HepG2 (cell line): ENCODE data around the gene AMDHD1. TPM values are rescaled to one million over a fixed set of nuclear protein-coding genes. Genes with fewer than 3 reads are reported as not detected.

Experiments used
- ATF7-NPFF ChIP-seq: sonication (generic); formaldehyde crosslinking; IDR thresholded peaks from 2 replicates; pipeline ENCODE4 v1.8.1; 2023; ENCODE audit warnings: mild to moderate bottlenecking, low read depth, missing genetic modification reagents, moderate library complexity
- CBX2 ChIP-seq, 2 experiments: fragments of 200-600 bp in 1 of 2; sonication (generic); formaldehyde crosslinking in 1 of 2; IDR thresholded peaks; 2 replicates each; pipeline versions ENCODE4 v1.7.0 to v1.8.1; 2018 to 2022; ENCODE audit warnings: low read depth in 2 of 2, low read length in 1 of 2, mild to moderate bottlenecking in 1 of 2, missing genetic modification reagents in 1 of 2
- KLF15 ChIP-seq: sonication (generic); formaldehyde crosslinking; IDR thresholded peaks from 2 replicates; pipeline ENCODE4 v1.8.1; 2023; ENCODE audit warnings: borderline replicate concordance, mild to moderate bottlenecking, inconsistent platforms, missing genetic modification reagents, mixed read lengths
- LCORL ChIP-seq, 2 experiments: fragments of 450-650 bp in 1 of 2; sonication (generic) in 1 of 2; formaldehyde crosslinking in 1 of 2; IDR thresholded peaks; 2 replicates each; pipeline versions ENCODE4 v1.5.0 to v1.6.1; 2017 to 2020; ENCODE audit warnings: antibody characterized with exemption in 1 of 2, missing genetic modification reagents in 1 of 2
- MAFF ChIP-seq: IDR thresholded peaks from 2 replicates; pipeline ENCODE4 v1.6.1; 2011; ENCODE audit warnings: low read depth, low read length, improper control_type of control experiment
- NFIB ChIP-seq: sonication (generic); formaldehyde crosslinking; IDR thresholded peaks from 2 replicates; pipeline ENCODE4 v1.9.0; 2021; ENCODE audit warnings: missing genetic modification reagents, mild to moderate bottlenecking, borderline replicate concordance
- NFKBIZ ChIP-seq: IDR thresholded peaks from 2 replicates; pipeline ENCODE4 v1.6.1; 2018; ENCODE audit warnings: missing genetic modification reagents, missing compliant biosample characterization
- PHF20 ChIP-seq: sonication (generic); formaldehyde crosslinking; IDR thresholded peaks from 2 replicates; pipeline ENCODE4 v1.5.0; 2020; ENCODE audit warnings: mild to moderate bottlenecking, missing genetic modification reagents
- RCOR2 ChIP-seq: IDR thresholded peaks from 2 replicates; pipeline ENCODE4 v1.6.1; 2016; ENCODE audit warnings: missing biosample characterization, missing genetic modification reagents
- SP2 ChIP-seq: sonication (generic); formaldehyde crosslinking; IDR thresholded peaks from 2 replicates; pipeline ENCODE4 v1.5.1; 2020; ENCODE audit warnings: mild to moderate bottlenecking, missing genetic modification reagents
- ZNF224 ChIP-seq: sonication (generic); formaldehyde crosslinking; IDR thresholded peaks from 2 replicates; pipeline ENCODE4 v1.5.0; 2020; ENCODE audit warnings: mild to moderate bottlenecking, missing genetic modification reagents
- ZNF235 ChIP-seq: sonication (generic); formaldehyde crosslinking; IDR thresholded peaks from 2 replicates; pipeline ENCODE4 v1.8.1; 2023; ENCODE audit warnings: mild to moderate bottlenecking, missing genetic modification reagents, borderline replicate concordance
- ZNF451 ChIP-seq: sonication (generic); formaldehyde crosslinking; IDR thresholded peaks from 2 replicates; pipeline ENCODE4 v1.5.0; 2020; ENCODE audit warnings: mild to moderate bottlenecking, missing genetic modification reagents
- ZNF468 ChIP-seq: sonication (generic); formaldehyde crosslinking; IDR thresholded peaks from 2 replicates; pipeline ENCODE4 v1.8.0; 2022; ENCODE audit warnings: mild to moderate bottlenecking, moderate library complexity, missing genetic modification reagents
- ZNF484 ChIP-seq: sonication (generic); formaldehyde crosslinking; IDR thresholded peaks from 2 replicates; pipeline ENCODE4 v1.5.1; 2020; ENCODE audit warnings: mild to moderate bottlenecking, low read depth, missing genetic modification reagents, borderline replicate concordance
- ZNF510 ChIP-seq: sonication (generic); formaldehyde crosslinking; IDR thresholded peaks from 2 replicates; pipeline ENCODE4 v1.4.0; 2020; ENCODE audit warnings: low read depth, mild to moderate bottlenecking, missing genetic modification reagents
- ZNF557 ChIP-seq: sonication (generic); formaldehyde crosslinking; IDR thresholded peaks from 2 replicates; pipeline ENCODE4 v1.4.0; 2020; ENCODE audit warnings: missing genetic modification reagents
- ZNF570 ChIP-seq: sonication (generic); formaldehyde crosslinking; IDR thresholded peaks from 2 replicates; pipeline ENCODE4 v1.4.0; 2020; ENCODE audit warnings: mild to moderate bottlenecking, missing genetic modification reagents, borderline replicate concordance
- ZNF616 ChIP-seq: sonication (generic); formaldehyde crosslinking; IDR thresholded peaks from 2 replicates; pipeline ENCODE4 v1.5.0; 2020; ENCODE audit warnings: low read depth, mild to moderate bottlenecking, missing genetic modification reagents
- ZNF737 ChIP-seq: sonication (generic); formaldehyde crosslinking; IDR thresholded peaks from 2 replicates; pipeline ENCODE4 v1.5.0; 2020; ENCODE audit warnings: missing genetic modification reagents, mild to moderate bottlenecking, borderline replicate concordance
- ZNF891 ChIP-seq: sonication (generic); formaldehyde crosslinking; IDR thresholded peaks from 2 replicates; pipeline ENCODE4 v1.5.0; 2020; ENCODE audit warnings: mild to moderate bottlenecking, missing genetic modification reagents
- ZSCAN21 ChIP-seq: sonication (generic); formaldehyde crosslinking; IDR thresholded peaks from 2 replicates; pipeline ENCODE4 v1.8.0; 2022; ENCODE audit warnings: mild to moderate bottlenecking, missing genetic modification reagents, moderate library complexity, borderline replicate concordance
- ZSCAN30 ChIP-seq: sonication (generic); formaldehyde crosslinking; IDR thresholded peaks from 2 replicates; pipeline ENCODE4 v1.5.0; 2020; ENCODE audit warnings: mild to moderate bottlenecking, missing genetic modification reagents
- polyA plus RNA-seq, 8 experiments: library from polyadenylated mRNA; depleted of rRNA in 3 of 8; stranded (reverse) in 7 of 8; unstranded in 1 of 8; fragments of >200 nt; fragmentation: Illumina TruSeq in 4 of 8; extraction: Trizol in 4 of 8; gene quantifications; 2 replicates each; pipeline versions ENCODE4 v1.2.1 to v1.2.3, GENCODE V29; 2011 to 2016; ENCODE audit warnings: low read depth in 4 of 8, missing spikeins in 1 of 8, mixed read lengths in 1 of 8; ENCODE audit not compliant: insufficient read depth in 1 of 8
- total RNA-seq, 5 experiments: library from RNA; depleted of rRNA; stranded (reverse); fragments of >200 nt; fragmentation: Illumina TruSeq; extraction: Trizol; gene quantifications; 2 replicates each; pipeline ENCODE4 v1.2.3, GENCODE V29; 2016; ENCODE audit warnings: low read depth in 1 of 5
- TF ChIP-seq, protein P1 (sequence below): sonication (generic); formaldehyde crosslinking; IDR thresholded peaks from 2 replicates; pipeline ENCODE4 v1.4.0; 2020; ENCODE audit warnings: missing genetic modification reagents
- TF ChIP-seq, protein P2 (sequence below): sonication (generic); formaldehyde crosslinking; IDR thresholded peaks from 2 replicates; pipeline ENCODE4 v1.8.1; 2023; ENCODE audit warnings: mild to moderate bottlenecking, missing genetic modification reagents, borderline replicate concordance
- TF ChIP-seq, protein P3 (sequence below): sonication (generic); formaldehyde crosslinking; IDR thresholded peaks from 2 replicates; pipeline ENCODE4 v1.4.0; 2020; ENCODE audit warnings: low read depth, mild to moderate bottlenecking, missing genetic modification reagents
- TF ChIP-seq, protein P4 (sequence below): IDR thresholded peaks from 2 replicates; pipeline ENCODE4 v1.6.1; 2016; ENCODE audit warnings: missing genetic modification reagents, missing compliant biosample characterization

Gene AMDHD1
- total and polyA plus RNA-seq, 2 of the 13 experiments (the other 11 are each of a cell fraction or from before 2014, with no cell fraction given) = 6.5 to 29.6 TPM

DNA sequence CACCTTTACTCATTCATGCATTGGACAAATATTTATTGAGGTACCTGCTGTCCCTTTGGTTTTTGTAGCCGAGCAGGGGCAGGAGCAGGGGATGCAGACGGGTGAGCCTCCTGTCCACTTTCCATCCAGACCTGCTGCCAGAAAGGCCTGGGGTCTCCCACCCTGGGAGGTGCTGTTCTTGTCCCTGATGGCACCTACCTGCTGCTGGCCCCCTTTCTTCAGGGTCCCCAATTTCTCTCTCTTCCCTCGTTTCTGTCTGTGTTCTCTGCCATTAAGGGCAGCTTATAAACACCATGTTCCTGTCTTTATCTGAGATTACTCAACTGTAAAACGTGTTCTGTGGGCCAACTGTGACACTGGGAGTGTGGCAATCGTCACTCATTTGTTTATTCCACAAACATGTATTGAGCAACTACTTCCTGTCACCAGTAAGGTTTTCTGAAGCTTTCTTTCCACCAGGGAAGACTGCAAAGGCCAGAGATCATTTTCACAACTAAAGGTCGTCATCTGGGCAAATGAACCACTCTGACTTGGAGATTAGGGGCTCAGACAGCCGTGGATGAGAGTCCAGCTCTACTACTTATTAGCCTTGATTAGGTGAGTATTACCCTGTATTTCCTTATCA is 53.0 kb downstream of the AMDHD1 start, which contains the start of gene HAL (continued):
- TF ChIP-seq, protein P1, sequence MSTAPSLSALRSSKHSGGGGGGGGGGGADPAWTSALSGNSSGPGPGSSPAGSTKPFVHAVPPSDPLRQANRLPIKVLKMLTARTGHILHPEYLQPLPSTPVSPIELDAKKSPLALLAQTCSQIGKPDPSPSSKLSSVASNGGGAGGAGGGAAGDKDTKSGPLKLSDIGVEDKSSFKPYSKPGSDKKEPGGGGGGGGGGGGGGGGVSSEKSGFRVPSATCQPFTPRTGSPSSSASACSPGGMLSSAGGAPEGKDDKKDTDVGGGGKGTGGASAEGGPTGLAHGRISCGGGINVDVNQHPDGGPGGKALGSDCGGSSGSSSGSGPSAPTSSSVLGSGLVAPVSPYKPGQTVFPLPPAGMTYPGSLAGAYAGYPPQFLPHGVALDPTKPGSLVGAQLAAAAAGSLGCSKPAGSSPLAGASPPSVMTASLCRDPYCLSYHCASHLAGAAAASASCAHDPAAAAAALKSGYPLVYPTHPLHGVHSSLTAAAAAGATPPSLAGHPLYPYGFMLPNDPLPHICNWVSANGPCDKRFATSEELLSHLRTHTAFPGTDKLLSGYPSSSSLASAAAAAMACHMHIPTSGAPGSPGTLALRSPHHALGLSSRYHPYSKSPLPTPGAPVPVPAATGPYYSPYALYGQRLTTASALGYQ (CRISPR knock-in tag) = peak; percentile 98
- TF ChIP-seq KLF15 (CRISPR knock-in tag) (no peak), PHF20 (CRISPR knock-in tag) (no peak), RCOR2 (CRISPR knock-in tag) (peak; percentile 89), ZNF510 (CRISPR knock-in tag) (peak; percentile 98), MAFF (no peak), CBX2 (IDR thresholded peaks at IDR 0.05; ENCODE audit: low read depth, low read length) (no peak), CBX2 (CRISPR knock-in tag; IDR thresholded peaks at IDR 0.05; ENCODE audit: low read depth) (no peak; the same call in 1 of the 2 replicates), NFIB (CRISPR knock-in tag) (no peak), ZNF484 (no peak), ZSCAN21 (CRISPR knock-in tag) (peak; percentile 87), ZNF468 (CRISPR knock-in tag) (0 out of 2 replicates have a peak, but pooled peaks have one; percentile 53), ZNF557 (CRISPR knock-in tag) (no peak), ZNF451 (CRISPR knock-in tag) (no peak), ZSCAN30 (no peak), LCORL (IDR thresholded peaks at IDR 0.05) (no peak), LCORL (CRISPR knock-in tag; IDR thresholded peaks at IDR 0.05) (peak; percentile 93), ZNF224 (no peak), ZNF891 (no peak), ATF7-NPFF (CRISPR knock-in tag) (0 out of 2 replicates have a peak, but pooled peaks have one; percentile 49), ZNF235 (CRISPR knock-in tag) (peak; percentile 71; the same call in 1 of the 2 replicates), ZNF570 (CRISPR knock-in tag) (no peak), NFKBIZ (CRISPR knock-in tag) (peak; percentile 93), ZNF737 (CRISPR knock-in tag) (no peak; the same call in 1 of the 2 replicates), ZNF616 (CRISPR knock-in tag) (no peak), SP2 (CRISPR knock-in tag) (no peak)
- TF ChIP-seq, protein P2, sequence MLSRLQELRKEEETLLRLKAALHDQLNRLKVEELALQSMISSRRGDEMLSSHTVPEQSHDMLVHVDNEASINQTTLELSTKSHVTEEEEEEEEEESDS (CRISPR knock-in tag) = peak; percentile 64; the same call in 1 of the 2 replicates
- TF ChIP-seq, protein P3, sequence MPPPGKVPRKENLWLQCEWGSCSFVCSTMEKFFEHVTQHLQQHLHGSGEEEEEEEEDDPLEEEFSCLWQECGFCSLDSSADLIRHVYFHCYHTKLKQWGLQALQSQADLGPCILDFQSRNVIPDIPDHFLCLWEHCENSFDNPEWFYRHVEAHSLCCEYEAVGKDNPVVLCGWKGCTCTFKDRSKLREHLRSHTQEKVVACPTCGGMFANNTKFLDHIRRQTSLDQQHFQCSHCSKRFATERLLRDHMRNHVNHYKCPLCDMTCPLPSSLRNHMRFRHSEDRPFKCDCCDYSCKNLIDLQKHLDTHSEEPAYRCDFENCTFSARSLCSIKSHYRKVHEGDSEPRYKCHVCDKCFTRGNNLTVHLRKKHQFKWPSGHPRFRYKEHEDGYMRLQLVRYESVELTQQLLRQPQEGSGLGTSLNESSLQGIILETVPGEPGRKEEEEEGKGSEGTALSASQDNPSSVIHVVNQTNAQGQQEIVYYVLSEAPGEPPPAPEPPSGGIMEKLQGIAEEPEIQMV (CRISPR knock-in tag) = peak; percentile 90
- TF ChIP-seq, protein P4, sequence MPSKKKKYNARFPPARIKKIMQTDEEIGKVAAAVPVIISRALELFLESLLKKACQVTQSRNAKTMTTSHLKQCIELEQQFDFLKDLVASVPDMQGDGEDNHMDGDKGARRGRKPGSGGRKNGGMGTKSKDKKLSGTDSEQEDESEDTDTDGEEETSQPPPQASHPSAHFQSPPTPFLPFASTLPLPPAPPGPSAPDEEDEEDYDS = peak; percentile 71; the same call in 1 of the 2 replicates
